Spleen (tissue), 11 donors: ENCODE data around the gene WDR7. TPM values are rescaled to one million over a fixed set of nuclear protein-coding genes. Genes with fewer than 3 reads are reported as not detected.

ENCODE experiments used
- DNase-seq: peaks from one replicate; pipeline ENCODE4 v3.0.0-alpha.2; 2020
- H3K27ac ChIP-seq, 8 donors: fragments of 200-600 bp; sonication (generic) in 7 of 8; 1 replicate in 4 of 8; 2 replicates in 4 of 8; pipeline versions ENCODE4 v1.5.0 to v1.8.0; 2016 to 2021; ENCODE audit warnings: inconsistent platforms in 4 of 8, mild to moderate bottlenecking in 4 of 8, moderate library complexity in 1 of 8
- H3K27me3 ChIP-seq, 7 donors: fragments of 200-600 bp; sonication (generic) in 6 of 7; replicated peaks in 1 of 7; 1 replicate in 4 of 7; 2 replicates in 3 of 7; pipeline versions ENCODE4 v1.5.0 to v1.8.0; 2016 to 2021; ENCODE audit warnings: inconsistent platforms in 3 of 7, mild to moderate bottlenecking in 1 of 7
- H3K36me3 ChIP-seq, 6 donors: fragments of 200-600 bp; sonication (generic) in 5 of 6; 1 replicate in 4 of 6; 2 replicates in 2 of 6; pipeline versions ENCODE4 v1.5.0 to v1.8.0; 2016 to 2021; ENCODE audit warnings: inconsistent platforms in 2 of 6
- H3K4me1 ChIP-seq, 6 donors: fragments of 200-600 bp; sonication (generic) in 5 of 6; 1 replicate in 3 of 6; 2 replicates in 3 of 6; pipeline versions ENCODE4 v1.5.0 to v1.8.0; 2016 to 2021; ENCODE audit warnings: inconsistent platforms in 3 of 6
- H3K4me3 ChIP-seq, 8 donors: fragments of 200-600 bp; sonication (generic) in 7 of 8; 1 replicate in 4 of 8; 2 replicates in 4 of 8; pipeline versions ENCODE4 v1.5.0 to v1.8.0; 2016 to 2021; ENCODE audit warnings: inconsistent platforms in 4 of 8, mild to moderate bottlenecking in 4 of 8, moderate library complexity in 2 of 8
- H3K9me3 ChIP-seq, 8 donors: fragments of 200-600 bp; sonication (generic) in 7 of 8; 1 replicate in 4 of 8; 2 replicates in 4 of 8; pipeline versions ENCODE4 v1.5.0 to v1.8.0; 2016 to 2021; ENCODE audit warnings: inconsistent platforms in 4 of 8
- CTCF ChIP-seq, 11 experiments: fragments of 200-600 bp in 7 of 11; fragments of 450-650 bp in 4 of 11; sonication (generic) in 4 of 11; IDR thresholded peaks in 8 of 11; conservative IDR thresholded peaks in 3 of 11; 1 replicate in 7 of 11; 2 replicates in 4 of 11; pipeline versions ENCODE4 v1.4.0 to v1.8.0; 2016 to 2021; ENCODE audit warnings: antibody characterized with exemption in 11 of 11, inconsistent platforms in 4 of 11, mild to moderate bottlenecking in 1 of 11
- POLR2A ChIP-seq, 3 donors: fragments of 450-650 bp; IDR thresholded peaks; one replicate each; pipeline ENCODE4 v1.5.1; 2017; ENCODE audit warnings: antibody characterized with exemption in 3 of 3, mild to moderate bottlenecking in 1 of 3
- POLR2AphosphoS5 ChIP-seq, 3 donors: sonication (generic); formaldehyde crosslinking; IDR thresholded peaks; one replicate each; pipeline ENCODE4 v1.5.1; 2017; ENCODE audit warnings: antibody characterized with exemption in 3 of 3
- WGBS, 5 donors: extraction: QIAGEN DNeasy Blood & Tissue Kit in 3 of 5; methylation state at CpG; one replicate each; pipeline versions ENCODE4 v1.1.5 to v1.1.7; 2013 to 2018; 5-methylcytosine and 5-hydroxymethylcytosine counted together
- intact Hi-C: fragments of 100-400 bp; cut with DNase I; formaldehyde crosslinking; loops from one replicate; pipeline ENCODE4 v1.15.0; 2023; ENCODE audit warnings: low total_unique reads
- polyA plus RNA-seq, 3 donors: library from polyadenylated mRNA; stranded (reverse); fragments of 200-250 nt; gene quantifications; one replicate each; pipeline ENCODE4 v1.2.1, GENCODE V29; 2013
- total RNA-seq, 7 donors: library from RNA; depleted of rRNA in 3 of 7; stranded (reverse); fragments of >200 nt in 3 of 7; fragmentation: NEBNext Ultra II Directional in 4 of 7; extraction: Animal tissue kit (Norgen Biotek cat#: 25700) in 4 of 7; gene quantifications; one replicate each; pipeline versions ENCODE4 v1.1.0 to v1.2.1, GENCODE V29; 2016 to 2021
- donor health status: healthy with polysubstance abuse.
- donor health status: DM: no; HTN: no; CAD: no; lungs with moderate emphysema.
- donor health status: DM: no; HTN: no; CAD: no.
- donor health status: Bipolar disorder and iron deficiency.
- donor health status: healthy.
- donor health status: DM: no; HTN: no; CAD: no.
- donor health status: DM: yes; HTN: yes; CAD: no.

Gene WDR7
- total and polyA plus RNA-seq, 10 donors = 2.8 to 55.9 (median 42.8) TPM

DNA sequence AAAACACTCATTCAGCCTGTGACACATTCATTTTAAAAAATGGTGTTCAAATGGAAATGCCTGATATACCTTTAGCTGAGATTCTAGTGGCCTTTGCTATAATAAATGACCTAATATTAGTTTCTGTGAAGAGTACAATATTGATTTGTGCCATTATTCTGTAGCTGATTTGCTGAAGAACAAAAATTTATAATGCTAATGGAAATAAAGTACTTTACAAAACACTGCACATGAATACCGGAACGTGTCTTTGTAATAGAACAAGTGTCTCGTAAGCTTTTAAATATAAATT is 138.7 kb downstream of the WDR7 start:
- Histone ChIP-seq H3K9me3 (no peaks in the 10 kb centered on the region), H3K27ac (no peak overlapping the region), H3K4me3 (no peak overlapping the region), H3K4me1 (no peaks in the 10 kb centered on the region), H3K36me3 (peaks cover 0 to 46% (median 6%) of the 10 kb centered on the region in 6 donors), H3K27me3 (no peaks in the 10 kb centered on the region)
- intact Hi-C loops = no loop called here
- TF ChIP-seq POLR2AphosphoS5 (IDR thresholded peaks at IDR 0.05) (no peak), CTCF (IDR thresholded peaks at IDR 0.05 in 8 of 11, conservative IDR thresholded peaks at IDR 0.05 in 3 of 11) (no peak), POLR2A (IDR thresholded peaks at IDR 0.05) (no peak)
- 95 to 99% (median 97%) methylated on average over 3 of the region's 3 CpGs for WGBS, 5 donors
- no peak for DNase-seq

DNA sequence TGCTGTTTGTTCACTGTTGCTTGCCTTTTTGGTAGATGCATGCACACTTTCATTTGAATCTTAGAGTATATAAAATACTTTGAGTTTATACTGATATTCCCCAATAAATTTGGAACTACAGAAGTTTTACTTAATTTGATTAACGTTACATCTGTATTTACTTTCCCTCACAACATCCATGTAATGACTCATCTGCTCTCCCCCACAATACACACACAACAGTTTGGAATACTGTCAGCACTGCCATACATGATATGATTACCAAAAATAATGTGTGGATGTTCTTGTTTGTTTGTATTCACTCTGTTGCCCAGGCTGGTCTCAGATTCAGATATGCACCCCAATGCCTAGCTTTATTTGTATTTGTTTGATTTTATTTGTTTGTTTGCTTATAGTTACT is 144.2 kb downstream of the WDR7 start:
- H3K27me3 ChIP-seq = no peaks in the 10 kb centered on the region
- DNase-seq = no peak
- 77 to 95% (median 87%) methylated on average over 1 of the region's 1 CpG for WGBS, 5 donors
- no peaks in the 10 kb centered on the region for H3K4me1 ChIP-seq
- no peak overlapping the region for H3K27ac ChIP-seq
- H3K36me3 ChIP-seq = peaks cover 0 to 17% (median 0%) of the 10 kb centered on the region in 6 donors
- H3K9me3 ChIP-seq = no peaks in the 10 kb centered on the region
- TF ChIP-seq CTCF (IDR thresholded peaks at IDR 0.05 in 8 of 11, conservative IDR thresholded peaks at IDR 0.05 in 3 of 11) (no peak), POLR2A (IDR thresholded peaks at IDR 0.05) (no peak), POLR2AphosphoS5 (IDR thresholded peaks at IDR 0.05) (no peak)
- intact Hi-C loops = no loop called here
- H3K4me3 ChIP-seq = no peak overlapping the region

DNA sequence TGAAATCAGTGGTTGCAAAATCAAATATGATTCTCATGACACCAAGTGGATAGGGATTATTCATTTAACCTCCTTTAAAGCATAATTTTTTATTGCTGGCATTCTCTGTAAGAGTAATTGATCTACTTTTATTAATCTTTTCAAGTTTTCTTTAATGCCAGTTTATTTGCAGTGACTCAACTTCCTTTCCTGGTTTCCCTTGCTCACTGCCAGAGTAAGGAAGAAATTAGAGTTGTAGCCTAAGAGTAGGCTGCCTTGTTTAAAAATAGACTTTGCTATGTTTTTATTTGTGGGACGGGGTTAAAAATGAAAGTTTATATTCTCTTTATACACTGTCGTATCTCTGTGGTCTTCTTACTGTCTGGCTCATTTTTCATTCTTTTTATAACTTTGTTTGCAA is 148.6 kb downstream of the WDR7 start:
- H3K9me3 ChIP-seq = no peaks in the 10 kb centered on the region
- no peak overlapping the region for H3K4me3 ChIP-seq
- H3K27me3 ChIP-seq = no peaks in the 10 kb centered on the region
- H3K4me1 ChIP-seq = no peaks in the 10 kb centered on the region
- peaks cover 0 to 17% (median 2%) of the 10 kb centered on the region in 6 donors for H3K36me3 ChIP-seq
- DNase-seq = no peak
- 54 to 77% (median 70%) methylated on average over 2 of the region's 2 CpGs for WGBS, 5 donors
- H3K27ac ChIP-seq = no peak overlapping the region
- intact Hi-C loops = no loop called here
- TF ChIP-seq POLR2A (IDR thresholded peaks at IDR 0.05) (no peak), POLR2AphosphoS5 (IDR thresholded peaks at IDR 0.05) (no peak), CTCF (IDR thresholded peaks at IDR 0.05 in 8 of 11, conservative IDR thresholded peaks at IDR 0.05 in 3 of 11) (no peak)

- Histone ChIP-seq H3K9me3 (no peaks in the 10 kb centered on the region), H3K4me3 (no peak overlapping the region), H3K27ac (no peak overlapping the region), H3K36me3 (peaks cover 0 to 19% (median 2%) of the 10 kb centered on the region in 6 donors), H3K4me1 (no peaks in the 10 kb centered on the region), H3K27me3 (no peaks in the 10 kb centered on the region)
- TF ChIP-seq CTCF (IDR thresholded peaks at IDR 0.05 in 8 of 11, conservative IDR thresholded peaks at IDR 0.05 in 3 of 11) = no peak
- TF ChIP-seq POLR2A (IDR thresholded peaks at IDR 0.05) = no peak
- no peak for TF ChIP-seq POLR2AphosphoS5 (IDR thresholded peaks at IDR 0.05)
- 90 to 97% (median 96%) methylated on average over 1 of the region's 1 CpG for WGBS, 5 donors
- intact Hi-C loops = no loop called here
- no peak for DNase-seq
Measured at GRCh38 chr18:56803051-56803450, 151.9 kb downstream of the WDR7 start.
